BE2C (cell line): Measurements from ENCODE around the gene ABCA7.

Experiments used
- DNase-seq: peaks from one replicate; pipeline ENCODE4 v3.0.0-alpha.2; 2020
- H3K27me3 ChIP-seq: fragments of 250-450 bp; sonication (Bioruptor Pico); 2 replicates; pipeline ENCODE4 v1.5.1; 2020; ENCODE audit warnings: mild to moderate bottlenecking
- H3K36me3 ChIP-seq: fragments of 250-450 bp; sonication (Bioruptor Pico); 2 replicates; pipeline ENCODE4 v1.5.1; 2020; ENCODE audit warnings: mild to moderate bottlenecking
- H3K4me1 ChIP-seq: fragments of 250-450 bp; sonication (Bioruptor Pico); 2 replicates; pipeline ENCODE4 v1.5.1; 2020
- H3K4me3 ChIP-seq: 2 replicates; pipeline ENCODE4 v1.5.1; 2011; ENCODE audit warnings: low read depth, low read length
- H3K9me3 ChIP-seq: fragments of 250-450 bp; sonication (Bioruptor Pico); 2 replicates; pipeline ENCODE4 v1.5.1; 2020
- CTCF ChIP-seq: IDR thresholded peaks from 2 replicates; pipeline ENCODE4 v1.5.1; 2012; ENCODE audit warnings: mild to moderate bottlenecking, low read depth, low read length

ABCA7 gene

DNA sequence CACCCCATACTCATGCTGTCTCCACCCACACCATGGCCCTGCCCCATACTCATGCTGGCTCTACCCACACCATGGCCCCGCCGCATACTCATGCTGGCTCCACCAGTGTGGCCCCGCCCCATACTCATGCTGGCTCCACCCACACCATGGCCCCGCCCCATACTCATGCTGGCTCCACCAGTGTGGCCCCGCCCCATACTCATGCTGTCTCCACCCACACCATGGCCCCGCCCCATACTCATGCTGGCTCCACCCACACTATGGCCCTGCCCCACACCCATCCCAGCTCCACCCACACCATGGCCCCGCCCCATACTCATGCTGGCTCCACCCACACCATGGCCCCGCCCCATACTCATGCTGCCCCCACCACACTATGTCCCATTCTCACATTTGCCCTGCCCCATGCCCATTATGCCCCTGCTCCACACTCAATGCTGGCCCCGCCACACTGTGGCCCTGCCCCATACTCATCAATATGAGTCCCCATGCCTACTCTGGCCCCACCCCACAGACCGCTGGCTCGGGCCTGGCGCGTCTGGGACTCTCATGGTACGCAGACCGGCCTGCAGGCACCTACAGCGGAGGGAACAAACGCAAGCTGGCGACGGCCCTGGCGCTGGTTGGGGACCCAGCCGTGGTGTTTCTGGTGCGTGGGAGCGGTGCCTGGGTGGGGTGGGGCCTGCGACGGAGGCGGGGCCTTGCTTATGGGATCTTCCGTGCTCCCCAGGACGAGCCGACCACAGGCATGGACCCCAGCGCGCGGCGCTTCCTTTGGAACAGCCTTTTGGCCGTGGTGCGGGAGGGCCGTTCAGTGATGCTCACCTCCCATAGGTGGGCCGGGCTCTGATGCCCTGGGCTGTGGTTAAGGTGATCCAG, 23.4 kb downstream of the ABCA7 start:
- peak; percentile 43 for DNase-seq
- TF ChIP-seq CTCF = no peak
- Histone ChIP-seq H3K27me3 (peaks cover 28% of the 10 kb centered on the region), H3K4me3 (no peak overlapping the region), H3K36me3 (no peaks in the 10 kb centered on the region), H3K4me1 (no peaks in the 10 kb centered on the region; the same call in 1 of the 2 replicates), H3K9me3 (peaks cover 12% of the 10 kb centered on the region)

DNA sequence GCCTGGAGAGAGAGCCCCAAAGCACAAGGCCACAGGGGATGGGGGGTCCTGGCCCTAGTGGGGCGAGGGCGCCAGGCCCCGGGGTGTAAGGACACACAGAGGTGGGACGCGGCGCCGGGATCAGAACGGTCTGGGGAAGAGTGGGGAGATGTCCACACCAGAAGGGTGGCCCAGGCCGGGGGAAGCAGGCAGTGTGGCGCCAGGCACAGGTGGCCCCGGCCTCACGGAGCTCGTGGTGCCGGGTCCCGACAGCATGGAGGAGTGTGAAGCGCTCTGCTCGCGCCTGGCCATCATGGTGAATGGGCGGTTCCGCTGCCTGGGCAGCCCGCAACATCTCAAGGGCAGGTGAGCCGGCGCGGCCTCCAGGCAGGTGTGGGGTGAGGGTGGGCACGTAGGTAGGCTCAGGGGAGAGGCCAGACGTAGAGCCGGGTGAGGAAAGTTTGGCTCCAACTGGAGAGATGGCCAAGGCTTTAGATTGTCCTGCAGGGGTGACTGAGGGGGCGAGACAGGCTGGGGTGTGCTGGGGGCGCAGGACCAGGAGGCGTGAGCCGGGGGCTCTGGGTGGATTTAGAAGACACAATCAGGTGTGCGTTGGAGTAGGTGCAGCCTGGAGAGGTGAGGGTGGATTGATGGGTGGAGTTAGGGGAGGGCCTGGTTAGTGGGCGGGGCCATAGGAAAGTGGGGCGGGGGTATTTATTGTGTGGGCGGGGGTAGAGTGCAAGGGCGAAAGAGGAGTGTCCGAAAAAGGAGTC, 24.2 kb downstream of the ABCA7 start:
- DNase-seq = no peak
- H3K27me3 ChIP-seq = peaks cover 36% of the 10 kb centered on the region
- H3K36me3 ChIP-seq = no peaks in the 10 kb centered on the region
- no peak for TF ChIP-seq CTCF
- H3K4me1 ChIP-seq = no peaks in the 10 kb centered on the region; the same call in 1 of the 2 replicates
- H3K4me3 ChIP-seq = no peak overlapping the region
- peaks cover 7% of the 10 kb centered on the region for H3K9me3 ChIP-seq

DNA sequence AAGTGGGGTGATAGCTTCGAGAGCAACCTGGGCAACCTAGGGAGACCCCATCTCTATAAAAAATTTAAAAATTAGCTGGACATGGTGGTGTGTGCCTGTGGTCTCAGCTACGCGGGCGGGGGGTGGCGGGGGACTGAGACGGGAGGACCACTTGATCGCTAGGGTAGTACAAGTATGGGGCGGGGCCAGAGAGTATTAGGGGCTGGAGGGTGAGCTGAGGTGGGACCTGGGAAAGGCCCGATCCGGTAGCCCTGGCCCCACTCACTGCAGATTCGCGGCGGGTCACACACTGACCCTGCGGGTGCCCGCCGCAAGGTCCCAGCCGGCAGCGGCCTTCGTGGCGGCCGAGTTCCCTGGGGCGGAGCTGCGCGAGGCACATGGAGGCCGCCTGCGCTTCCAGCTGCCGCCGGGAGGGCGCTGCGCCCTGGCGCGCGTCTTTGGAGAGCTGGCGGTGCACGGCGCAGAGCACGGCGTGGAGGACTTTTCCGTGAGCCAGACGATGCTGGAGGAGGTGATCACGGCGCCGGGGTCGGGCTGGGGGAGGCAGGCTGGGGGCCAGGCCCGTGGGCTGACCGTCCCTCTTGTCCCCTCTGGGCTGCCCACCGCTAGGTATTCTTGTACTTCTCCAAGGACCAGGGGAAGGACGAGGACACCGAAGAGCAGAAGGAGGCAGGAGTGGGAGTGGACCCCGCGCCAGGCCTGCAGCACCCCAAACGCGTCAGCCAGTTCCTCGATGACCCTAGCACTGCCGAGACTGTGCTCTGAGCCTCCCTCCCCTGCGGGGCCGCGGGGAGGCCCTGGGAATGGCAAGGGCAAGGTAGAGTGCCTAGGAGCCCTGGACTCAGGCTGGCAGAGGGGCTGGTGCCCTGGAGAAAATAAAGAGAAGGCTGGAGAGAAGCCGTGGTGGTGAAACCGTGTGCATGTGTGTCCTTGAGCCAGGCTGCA, 25.0 kb downstream of the ABCA7 start:
- no peak overlapping the region for H3K4me3 ChIP-seq
- DNase-seq = peak; percentile 78

DNA sequence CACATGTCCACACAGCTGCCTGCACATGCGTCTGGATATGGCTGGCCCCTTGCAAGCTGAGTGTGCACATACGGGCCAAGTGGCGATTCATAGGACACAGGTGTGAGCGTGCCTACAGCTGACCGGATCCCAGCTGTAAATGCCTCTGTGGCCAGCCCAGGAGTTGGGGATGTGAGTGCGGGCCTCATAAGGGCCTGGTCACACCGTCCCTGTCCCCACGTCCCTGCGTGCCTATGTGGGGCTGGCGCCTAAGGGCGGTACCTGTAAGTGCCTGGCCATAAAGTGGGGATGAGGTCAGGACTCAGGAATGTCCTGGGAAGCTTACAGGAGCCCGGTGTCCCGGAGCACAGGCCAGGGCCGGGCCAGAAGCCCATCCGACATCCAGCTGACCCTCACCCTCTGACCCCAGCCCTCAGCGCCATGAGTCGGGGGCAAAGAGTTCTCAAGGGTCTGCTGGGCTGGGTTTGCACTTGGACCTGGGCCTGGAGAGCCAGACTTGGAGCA, 25.8 kb downstream of the ABCA7 start:
- Histone ChIP-seq H3K4me3 (no peak overlapping the region), H3K4me1 (no peaks in the 10 kb centered on the region; the same call in 1 of the 2 replicates), H3K36me3 (no peaks in the 10 kb centered on the region), H3K9me3 (peaks cover 6% of the 10 kb centered on the region; the same call in 1 of the 2 replicates), H3K27me3 (peaks cover 47% of the 10 kb centered on the region)
- DNase-seq = no peak
- no peak for TF ChIP-seq CTCF

More for the DNA sequence above, 25.0 kb downstream of the ABCA7 start:
- H3K4me1 ChIP-seq = no peaks in the 10 kb centered on the region; the same call in 1 of the 2 replicates
- peaks cover 7% of the 10 kb centered on the region; the same call in 1 of the 2 replicates for H3K9me3 ChIP-seq
- peak; percentile 62 for TF ChIP-seq CTCF
- no peaks in the 10 kb centered on the region for H3K36me3 ChIP-seq
- peaks cover 43% of the 10 kb centered on the region for H3K27me3 ChIP-seq

- no peak for DNase-seq
- H3K4me1 ChIP-seq = no peaks in the 10 kb centered on the region; the same call in 1 of the 2 replicates
- H3K4me3 ChIP-seq = no peak overlapping the region; the same call in 1 of the 2 replicates
- H3K36me3 ChIP-seq = no peaks in the 10 kb centered on the region
- H3K9me3 ChIP-seq = peaks cover 7% of the 10 kb centered on the region; the same call in 1 of the 2 replicates
- peaks cover 54% of the 10 kb centered on the region for H3K27me3 ChIP-seq
- no peak for TF ChIP-seq CTCF
These were observed 26.4 kb downstream of the ABCA7 start for GRCh38 chr19:1066251-1066747.
